ENCODE measurements around the gene DDX19B.
"Not testable (repeated sequence)": the region's sequence is repeated elsewhere in the genome, so short reads cannot be mapped to it uniquely, and the experiment has no call there.

The DDX19B gene

GRCh38 chr16:70290949-70291519 lies 8.0 kb upstream of the DDX19B start:
- no peak overlapping the region for H3K4me2 ChIP-seq (ENCODE audit: insufficient read depth, low read length)
- peaks cover 11% of the 10 kb centered on the region for H3K36me3 ChIP-seq (ENCODE audit: insufficient read depth, low read length)
- DNase-seq (no peak), ATAC-seq (ENCODE audit: insufficient read depth, low read depth) (no peak)
- H3K9me3 ChIP-seq (ENCODE audit: insufficient read depth, low read length, severe bottlenecking): no peaks in the 10 kb centered on the region
- H3K79me2 ChIP-seq (ENCODE audit: insufficient read depth, low read length): peaks cover 32% of the 10 kb centered on the region
- H3K27me3 ChIP-seq (ENCODE audit: insufficient read depth, low read length, poor library complexity): no peaks in the 10 kb centered on the region
- H3K9ac ChIP-seq (ENCODE audit: low read depth, low read length): no peak overlapping the region
- 0 out of 2 replicates have a peak, but pooled peaks cover 4% of the 10 kb centered on the region for H4K20me1 ChIP-seq (ENCODE audit: insufficient read depth, low read length)
- TF ChIP-seq CTCF (IDR thresholded peaks at IDR 0.05; ENCODE audit: borderline replicate concordance, extremely low read depth, low read length, poor library complexity, severe bottlenecking) (no peak), EZH2 (IDR thresholded peaks at IDR 0.05; ENCODE audit: borderline replicate concordance, low read depth, low read length, severe bottlenecking) (no peak)
- peaks cover 30% of the 10 kb centered on the region for H3K4me1 ChIP-seq (ENCODE audit: insufficient read depth, low read length)
- peak overlapping the region; percentile 55; the same call in 1 of the 2 replicates for H2AFZ ChIP-seq (ENCODE audit: low read depth, low read length)
- no peak overlapping the region for H3K4me3 ChIP-seq (ENCODE audit: low read depth in 1 of 2, low read length in 2 of 2)
- H3K27ac ChIP-seq (ENCODE audit: low read length): peak overlapping the region; percentile 98; the same call in 1 of the 2 replicates

- H3K27me3 ChIP-seq (ENCODE audit: insufficient read depth, low read length, poor library complexity); H3K27ac ChIP-seq (ENCODE audit: low read length); H3K9ac ChIP-seq (ENCODE audit: low read depth, low read length); ATAC-seq (ENCODE audit: insufficient read depth, low read depth); H3K36me3 ChIP-seq (ENCODE audit: insufficient read depth, low read length); H4K20me1 ChIP-seq (ENCODE audit: insufficient read depth, low read length); H3K4me2 ChIP-seq (ENCODE audit: insufficient read depth, low read length); H2AFZ ChIP-seq (ENCODE audit: low read depth, low read length); H3K4me3 ChIP-seq (ENCODE audit: low read depth in 1 of 2, low read length in 2 of 2); DNase-seq; H3K9me3 ChIP-seq (ENCODE audit: insufficient read depth, low read length, severe bottlenecking): not testable (repeated sequence)
- Histone ChIP-seq H3K79me2 (ENCODE audit: insufficient read depth, low read length) (peaks cover 24% of the 10 kb centered on the region), H3K4me1 (ENCODE audit: insufficient read depth, low read length) (peaks cover 24% of the 10 kb centered on the region)
Measured at GRCh38 chr16:70292148-70292547, 6.8 kb upstream of the DDX19B start.

GRCh38 chr16:70294385-70295025 lies 4.5 kb upstream of the DDX19B start:
- TF ChIP-seq EZH2 (IDR thresholded peaks at IDR 0.05; ENCODE audit: borderline replicate concordance, low read depth, low read length, severe bottlenecking) (no peak), CTCF (IDR thresholded peaks at IDR 0.05; ENCODE audit: borderline replicate concordance, extremely low read depth, low read length, poor library complexity, severe bottlenecking) (no peak)
- no peak overlapping the region for H2AFZ ChIP-seq (ENCODE audit: low read depth, low read length)

GRCh38 chr16:70295634-70296033 lies 3.4 kb upstream of the DDX19B start:
- H3K9me3 ChIP-seq (ENCODE audit: insufficient read depth, low read length, severe bottlenecking): peaks cover 2% of the 10 kb centered on the region
- no peaks in the 10 kb centered on the region for H3K27me3 ChIP-seq (ENCODE audit: insufficient read depth, low read length, poor library complexity)
- H3K36me3 ChIP-seq (ENCODE audit: insufficient read depth, low read length): no peaks in the 10 kb centered on the region
- no peak overlapping the region for H3K4me2 ChIP-seq (ENCODE audit: insufficient read depth, low read length)
- H3K79me2 ChIP-seq (ENCODE audit: insufficient read depth, low read length): no peaks in the 10 kb centered on the region
- no peak overlapping the region for H2AFZ ChIP-seq (ENCODE audit: low read depth, low read length)
- H3K27ac ChIP-seq (ENCODE audit: low read length): no peak overlapping the region
- H4K20me1 ChIP-seq (ENCODE audit: insufficient read depth, low read length): no peaks in the 10 kb centered on the region
- H3K4me1 ChIP-seq (ENCODE audit: insufficient read depth, low read length): peaks cover under 1% of the 10 kb centered on the region; the same call in 1 of the 2 replicates
- H3K4me3 ChIP-seq (ENCODE audit: low read depth in 1 of 2, low read length in 2 of 2): no peak overlapping the region
- H3K9ac ChIP-seq (ENCODE audit: low read depth, low read length): no peak overlapping the region
- ATAC-seq (ENCODE audit: insufficient read depth, low read depth): no peak
- TF ChIP-seq CTCF (IDR thresholded peaks at IDR 0.05; ENCODE audit: borderline replicate concordance, extremely low read depth, low read length, poor library complexity, severe bottlenecking) (no peak), EZH2 (IDR thresholded peaks at IDR 0.05; ENCODE audit: borderline replicate concordance, low read depth, low read length, severe bottlenecking) (no peak)
- no peak for DNase-seq

More at GRCh38 chr16:70294385-70295025, 4.5 kb upstream of the DDX19B start:
- Histone ChIP-seq H3K4me1 (ENCODE audit: insufficient read depth, low read length) (peaks cover 11% of the 10 kb centered on the region), H3K36me3 (ENCODE audit: insufficient read depth, low read length) (no peaks in the 10 kb centered on the region), H3K4me2 (ENCODE audit: insufficient read depth, low read length) (no peak overlapping the region), H3K27ac (ENCODE audit: low read length) (no peak overlapping the region), H4K20me1 (ENCODE audit: insufficient read depth, low read length) (no peaks in the 10 kb centered on the region), H3K79me2 (ENCODE audit: insufficient read depth, low read length) (peaks cover 3% of the 10 kb centered on the region; the same call in 1 of the 2 replicates), H3K9ac (ENCODE audit: low read depth, low read length) (no peak overlapping the region), H3K27me3 (ENCODE audit: insufficient read depth, low read length, poor library complexity) (no peaks in the 10 kb centered on the region), H3K9me3 (ENCODE audit: insufficient read depth, low read length, severe bottlenecking) (no peaks in the 10 kb centered on the region), H3K4me3 (ENCODE audit: low read depth in 1 of 2, low read length in 2 of 2) (no peak overlapping the region)
- no peak for ATAC-seq (ENCODE audit: insufficient read depth, low read depth)
- DNase-seq: no peak

All from DND-41 (cell line).